K562 (cell line): ENCODE data around the gene MDP1. TPM values are rescaled to one million over a fixed set of nuclear protein-coding genes. Genes with fewer than 3 reads are reported as not detected.

Experiments
- ARID2 ChIP-seq: fragments of 450-650 bp; IDR thresholded peaks from 2 replicates; pipeline ENCODE4 v1.6.1; 2017; ENCODE audit warnings: antibody characterized with exemption, mild to moderate bottlenecking
- DDX20 ChIP-seq: fragments of 450-650 bp; IDR thresholded peaks from 2 replicates; pipeline ENCODE4 v1.6.1; 2016; ENCODE audit warnings: missing genetic modification characterization, low read depth, mild to moderate bottlenecking, missing compliant biosample characterization, moderate library complexity
- FOS ChIP-seq: IDR thresholded peaks from 3 replicates; pipeline ENCODE4 v1.6.1; 2011; ENCODE audit not compliant: insufficient read length; ENCODE audit errors: extremely low read depth
- FOXK1 ChIP-seq: sonication (generic); formaldehyde crosslinking; IDR thresholded peaks from 2 replicates; pipeline ENCODE4 v1.8.0; 2022; ENCODE audit warnings: missing genetic modification reagents, mild to moderate bottlenecking, borderline replicate concordance
- FOXK2 ChIP-seq, 2 experiments: fragments of 450-650 bp; IDR thresholded peaks in 1 of 2; conservative IDR thresholded peaks in 1 of 2; 2 replicates each; pipeline ENCODE4 v1.6.1; 2016; ENCODE audit warnings: low read depth in 2 of 2, mild to moderate bottlenecking in 1 of 2
- IRF1 ChIP-seq: sonication (generic); formaldehyde crosslinking; IDR thresholded peaks from 2 replicates; pipeline ENCODE4 v1.8.0; 2022; ENCODE audit warnings: missing genetic modification reagents, mild to moderate bottlenecking, borderline replicate concordance
- KAT8 ChIP-seq: fragments of 450-650 bp; IDR thresholded peaks from 2 replicates; pipeline ENCODE4 v1.6.1; 2016; ENCODE audit warnings: low read depth, mild to moderate bottlenecking
- LEF1 ChIP-seq: fragments of 450-650 bp; IDR thresholded peaks from 2 replicates; pipeline ENCODE4 v1.6.1; 2016; ENCODE audit warnings: mild to moderate bottlenecking
- NKRF ChIP-seq: fragments of 450-650 bp; IDR thresholded peaks from 2 replicates; pipeline ENCODE4 v1.6.1; 2016; ENCODE audit warnings: borderline replicate concordance
- PCBP2 ChIP-seq: fragments of 200-400 bp; formaldehyde crosslinking; IDR thresholded peaks from 2 replicates; pipeline ENCODE4 v1.6.1; 2018; ENCODE audit warnings: low read length, low read depth, mild to moderate bottlenecking, moderate library complexity; ENCODE audit not compliant: poor library complexity, severe bottlenecking
- PTTG1 ChIP-seq: fragments of 450-650 bp; IDR thresholded peaks from 2 replicates; pipeline ENCODE4 v1.6.1; 2016; ENCODE audit warnings: low read depth, mild to moderate bottlenecking, missing genetic modification characterization, missing compliant biosample characterization
- RBM14 ChIP-seq: fragments of 200-400 bp; formaldehyde crosslinking; IDR thresholded peaks from 2 replicates; pipeline ENCODE4 v1.6.1; 2018; ENCODE audit warnings: low read depth, mild to moderate bottlenecking, low read length, moderate library complexity, borderline replicate concordance; ENCODE audit not compliant: insufficient read depth
- RBM22 ChIP-seq: fragments of 200-400 bp; formaldehyde crosslinking; IDR thresholded peaks from 2 replicates; pipeline ENCODE4 v1.6.1; 2018; ENCODE audit warnings: low read length, low read depth; ENCODE audit not compliant: poor library complexity, severe bottlenecking
- RFX7 ChIP-seq: fragments of 250-450 bp; sonication (Bioruptor Pico); IDR thresholded peaks from 2 replicates; pipeline ENCODE4 v1.5.1; 2021; ENCODE audit warnings: mild to moderate bottlenecking
- SMARCA4 ChIP-seq: fragments of 450-650 bp; IDR thresholded peaks from 2 replicates; pipeline ENCODE4 v1.6.1; 2016
- STAT5B ChIP-seq: fragments of 250-450 bp; sonication (Bioruptor Pico); IDR thresholded peaks from 2 replicates; pipeline ENCODE4 v1.8.0; 2021; ENCODE audit warnings: mild to moderate bottlenecking, inconsistent platforms
- TFE3 ChIP-seq: fragments of 450-650 bp; formaldehyde crosslinking; IDR thresholded peaks from 2 replicates; pipeline ENCODE4 v1.4.0; 2020; ENCODE audit warnings: mild to moderate bottlenecking, mixed read lengths
- ZBTB11 ChIP-seq, 3 experiments: fragments of 200-800 bp in 1 of 3; fragments of 250-450 bp in 1 of 3; fragments of 450-650 bp in 1 of 3; sonication (Bioruptor Pico) in 1 of 3; sonication (Bioruptor generic) in 1 of 3; formaldehyde crosslinking in 1 of 3; IDR thresholded peaks; 2 replicates each; pipeline versions ENCODE4 v1.6.1 to v1.8.0; 2016 to 2022; ENCODE audit warnings: mild to moderate bottlenecking in 2 of 3, missing genetic modification characterization in 2 of 3, missing compliant biosample characterization in 1 of 3, moderate library complexity in 1 of 3
- polyA plus RNA-seq, 8 experiments: library from polyadenylated mRNA; depleted of rRNA in 4 of 8; stranded (reverse) in 5 of 8; unstranded in 3 of 8; fragments of >200 nt; fragmentation: Nextera tagmentation in 2 of 8; fragmentation: Illumina TruSeq in 1 of 8; extraction: Ambion mirVana in 2 of 8; extraction: Trizol in 1 of 8; gene quantifications; 2 replicates each; pipeline versions ENCODE4 v1.2.1 to v1.2.3, GENCODE V29; 2011 to 2014; ENCODE audit warnings: inconsistent platforms in 1 of 8, missing spikeins in 1 of 8
- total RNA-seq, 7 experiments: library from RNA; depleted of rRNA in 6 of 7; stranded (reverse); fragments of >200 nt in 6 of 7; fragmentation: Illumina TruSeq in 2 of 7; extraction: Trizol in 2 of 7; gene quantifications; 2 replicates each; pipeline versions ENCODE4 v1.2.1 to v1.2.3, GENCODE V29; 2011 to 2021; ENCODE audit warnings: low replicate concordance in 1 of 7

The MDP1 gene
- total and polyA plus RNA-seq, 9 of the 15 experiments (the other 6 are each of a cell fraction or from before 2014, with no cell fraction given) = 2.7 to 29.6 (median 11.0) TPM

- peak in 2 of 3 experiments; percentile 78 to 97; a peak in 4 of 6 replicates for TF ChIP-seq ZBTB11 (CRISPR knock-in tag; IDR thresholded peaks at IDR 0.05)
- no peak for TF ChIP-seq TFE3 (CRISPR knock-in tag)
- no peak for TF ChIP-seq ARID2
- TF ChIP-seq SMARCA4 = no peak
- 0 out of 2 replicates have a peak, but pooled peaks have one; percentile 31 for TF ChIP-seq RBM14
- no peak for TF ChIP-seq PTTG1 (tag)
- TF ChIP-seq FOS = no peak
- TF ChIP-seq PCBP2 = no peak
- no peak for TF ChIP-seq STAT5B (CRISPR knock-in tag)
- no peak for TF ChIP-seq FOXK2 (conservative IDR thresholded peaks at IDR 0.05 in 1 of 2, IDR thresholded peaks at IDR 0.05 in 1 of 2; ENCODE audit: low read depth in 2 of 2)
- no peak for TF ChIP-seq FOXK1 (CRISPR knock-in tag)
- TF ChIP-seq IRF1 = no peak
- TF ChIP-seq RBM22 = peak; percentile 66
- peak; percentile 72; the same call in 1 of the 2 replicates for TF ChIP-seq NKRF
- no peak for TF ChIP-seq KAT8
- TF ChIP-seq LEF1 = no peak
- TF ChIP-seq DDX20 (tag) = no peak
- TF ChIP-seq RFX7 (CRISPR knock-in tag) = no peak
These were observed 20.4 kb downstream of the MDP1 start, which contains the start of gene TM9SF1 (continued) for GRCh38 chr14:24195186-24196070.
